HG03520 (cell line): ENCODE data around the gene DSC1.

ENCODE experiments used
- ATAC-seq: cut with Tn5 transposase; IDR thresholded peaks from one replicate; pipeline ENCODE4 v1.9.1; 2021; ENCODE audit warnings: mild to moderate bottlenecking, moderate library complexity; ENCODE audit not compliant: unreplicated experiment

Gene DSC1

DNA sequence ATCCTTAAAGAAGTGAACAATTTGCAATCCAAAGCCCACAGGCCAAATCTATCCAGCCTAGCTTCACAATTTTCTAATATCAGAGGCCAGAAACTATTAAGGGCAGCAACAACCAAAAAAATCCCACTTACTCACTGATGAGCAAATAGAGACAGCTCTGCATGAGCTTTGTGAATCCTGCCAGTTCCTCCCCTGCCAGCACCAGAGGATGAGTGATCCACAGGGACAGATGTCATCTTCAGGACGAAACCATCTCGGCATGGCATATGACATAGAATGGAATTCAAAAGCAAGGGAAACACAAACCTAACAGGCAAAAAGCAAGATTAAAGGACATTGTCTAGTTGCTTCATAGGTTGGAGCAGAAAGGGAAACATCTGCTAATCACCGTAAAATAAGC, 58.2 kb downstream of the DSC1 start:
- ATAC-seq = no peak

DNA sequence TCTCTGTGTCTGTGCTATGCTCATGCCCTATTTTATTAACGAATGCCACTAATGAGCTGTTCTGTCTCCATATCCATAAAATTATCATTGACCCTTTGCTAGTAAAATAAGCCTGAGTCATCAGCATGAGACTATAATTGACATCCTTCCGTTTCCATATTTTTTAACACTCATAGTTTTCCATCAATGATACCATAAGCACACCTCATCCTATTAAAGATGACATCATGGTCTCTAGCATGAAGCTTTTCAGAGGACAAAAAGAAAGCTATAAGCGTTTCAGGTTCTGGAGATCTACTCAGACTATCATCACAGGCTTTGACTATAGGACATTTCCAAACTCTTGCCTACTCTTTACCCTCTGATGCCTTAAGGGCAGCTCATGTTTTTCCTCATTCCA, 59.2 kb downstream of the DSC1 start:
- ATAC-seq = no peak

- ATAC-seq = no peak
These were observed 59.7 kb downstream of the DSC1 start for GRCh38 chr18:31102941-31103340.

DNA sequence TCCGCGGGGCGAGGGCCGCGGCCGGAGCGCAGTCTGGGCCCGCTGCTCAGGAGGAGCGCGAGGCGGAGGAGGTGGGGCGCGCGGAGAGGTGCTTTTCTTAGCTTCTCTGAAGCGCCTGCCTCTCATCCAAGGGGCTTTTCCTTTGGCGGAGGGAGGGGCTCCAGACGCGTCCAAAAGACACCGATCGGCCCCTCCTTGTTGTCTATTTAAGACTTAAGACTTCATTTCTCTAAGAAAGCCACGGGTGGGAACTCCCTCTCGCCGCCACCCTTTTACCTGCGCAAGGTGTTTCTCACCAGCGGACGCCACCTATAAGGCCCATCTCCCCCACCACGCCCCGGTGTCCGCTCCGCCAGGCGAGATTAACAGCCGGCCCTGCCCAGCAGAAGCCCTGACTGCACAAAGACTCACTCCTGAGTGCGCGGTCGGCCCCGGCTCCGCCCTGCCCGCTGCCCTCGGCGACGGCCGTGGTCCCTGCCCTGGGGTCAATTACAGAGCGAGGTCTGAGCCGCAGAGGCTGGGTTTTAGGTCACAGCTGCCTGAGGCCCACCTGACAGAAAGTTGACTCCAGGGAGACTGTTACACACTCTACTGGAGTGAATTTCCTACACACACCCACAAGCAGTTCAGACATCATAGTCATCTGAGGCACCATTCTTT, 60.5 kb downstream of the DSC1 start, which contains the start of gene DSC2:
Gene DSC2, minus strand, starts transcription at position 397 of the 660 bp plus-strand sequence. CDS start 450 bp downstream, outside the sequence.
- no peak for ATAC-seq

GRCh38 chr18:31101183-31102024, 61.3 kb downstream of the DSC1 start:
- ATAC-seq = no peak

DNA sequence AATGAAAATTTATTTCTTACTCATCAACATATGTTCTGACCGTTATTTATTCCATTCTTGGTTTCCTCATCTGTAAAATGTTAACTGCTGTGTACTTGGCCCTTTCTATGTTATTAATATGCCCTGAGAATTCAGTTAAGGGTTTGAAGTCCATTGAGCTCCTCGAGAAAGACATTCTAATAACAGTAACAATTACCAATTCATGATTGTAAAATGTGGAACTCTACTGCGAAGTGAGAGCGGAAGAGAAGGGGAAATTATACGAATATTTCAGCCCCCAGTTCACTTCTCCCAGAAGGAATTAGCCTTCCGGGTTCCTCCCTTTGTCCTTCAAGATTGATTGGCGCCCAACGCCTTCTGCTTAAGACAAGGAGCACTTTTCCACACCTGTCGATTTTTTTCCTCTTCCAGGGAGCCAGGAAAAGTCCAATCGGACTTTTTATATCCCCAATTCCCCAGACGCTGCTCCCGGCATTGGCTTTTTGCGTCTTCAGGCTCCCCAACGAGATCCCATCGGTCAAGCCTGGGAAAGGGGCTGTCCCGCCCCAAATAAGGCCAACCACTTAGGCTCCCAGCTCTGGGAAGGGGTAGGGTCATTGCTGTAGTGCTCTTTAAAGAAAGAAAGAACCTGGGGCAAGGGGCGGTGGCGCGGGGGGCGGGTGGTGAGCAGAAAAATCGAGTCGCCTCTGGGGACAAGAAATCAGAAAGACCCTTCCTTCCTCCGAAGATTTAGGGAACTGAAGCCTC, 62.0 kb downstream of the DSC1 start:
- no peak for ATAC-seq

DNA sequence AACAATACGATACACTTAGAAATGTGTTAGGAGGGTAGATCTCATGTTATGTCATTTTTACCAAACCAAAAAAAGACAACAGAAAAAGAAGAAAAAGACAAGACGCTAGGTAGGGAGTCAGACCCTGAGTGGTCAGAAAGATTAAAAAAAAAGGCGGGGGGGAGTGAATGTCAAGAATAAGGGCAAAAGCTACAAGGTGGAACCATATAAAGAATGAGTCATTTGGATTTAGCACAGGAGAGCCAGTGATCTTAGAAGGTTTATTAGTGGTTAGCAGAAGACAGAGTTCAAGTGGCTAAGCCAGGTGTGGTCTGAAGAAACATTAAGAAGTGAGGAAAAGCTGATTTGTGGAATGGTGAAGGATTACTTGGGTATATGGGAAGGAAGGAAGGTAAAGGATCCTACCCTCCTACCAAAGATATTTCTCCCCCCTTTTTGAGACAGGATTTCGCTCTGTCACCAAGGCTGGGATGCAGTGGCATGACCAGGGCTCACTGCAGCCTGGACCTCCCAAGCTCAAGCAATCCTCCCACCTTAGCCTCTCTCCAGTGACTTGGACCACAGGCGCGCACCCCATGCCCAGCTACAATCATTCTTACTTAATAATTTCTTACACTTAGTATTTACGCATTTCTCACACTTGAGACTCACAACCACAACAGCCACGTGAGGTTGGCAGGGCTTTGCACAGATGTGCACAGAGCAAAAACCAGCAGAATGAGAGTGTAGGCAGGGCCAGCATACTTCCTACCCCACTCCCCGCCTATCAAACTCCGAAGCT, 63.0 kb downstream of the DSC1 start:
- ATAC-seq = no peak

DNA sequence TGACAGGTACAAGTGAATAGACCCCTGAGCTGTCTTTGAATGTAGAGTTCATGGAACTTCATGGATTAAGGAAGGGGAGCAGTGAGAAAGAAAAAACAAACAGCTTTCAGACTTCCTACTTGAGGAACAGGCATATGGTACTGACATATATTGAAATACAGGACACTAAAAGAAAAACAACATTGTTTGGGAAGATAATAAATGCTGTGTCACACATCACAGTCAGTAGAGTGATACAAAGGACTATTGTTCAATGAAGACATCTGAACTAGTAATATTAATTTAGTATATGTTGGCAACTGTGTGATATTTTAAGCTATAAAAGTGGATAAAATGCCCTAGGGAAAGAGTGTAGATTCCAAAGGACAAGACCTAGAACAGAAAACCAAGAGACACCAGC, 63.8 kb downstream of the DSC1 start:
- ATAC-seq = no peak

DNA sequence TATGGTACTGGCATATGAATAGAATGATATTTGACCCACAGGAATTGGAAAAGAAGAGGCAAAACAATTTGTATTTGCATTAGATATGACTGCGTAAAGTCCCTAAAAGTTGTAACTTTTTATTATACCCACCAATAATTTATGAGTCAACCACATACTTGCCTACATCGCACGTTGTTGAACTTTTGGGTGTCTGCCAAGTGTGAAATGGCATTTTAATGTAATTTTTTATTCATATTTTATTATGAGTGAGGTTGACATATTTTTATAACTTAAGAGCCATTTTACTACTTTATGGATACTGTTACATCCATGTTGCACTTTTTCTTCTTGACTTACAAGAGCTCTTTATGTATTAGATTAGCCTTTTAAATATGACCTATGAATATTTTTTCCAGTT, 65.0 kb downstream of the DSC1 start:
- ATAC-seq = no peak

DNA sequence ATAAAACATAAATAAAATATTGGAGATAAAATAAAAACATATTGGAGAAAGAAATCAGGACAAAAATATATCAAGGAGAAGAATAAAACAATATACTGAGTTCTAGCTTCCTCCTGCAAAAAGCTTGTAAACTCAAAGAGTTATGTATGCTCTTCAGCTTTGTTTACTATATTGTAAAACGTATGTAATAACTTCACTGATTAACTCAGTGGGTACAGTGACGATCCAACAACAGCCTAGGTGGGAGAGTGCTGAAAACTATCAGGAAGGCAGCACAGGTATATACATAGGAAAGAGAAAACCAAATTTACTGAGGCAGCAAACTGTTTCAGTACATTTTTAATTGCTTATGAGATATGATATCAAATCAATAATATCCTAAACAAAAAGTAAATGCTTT, 68.8 kb downstream of the DSC1 start:
- no peak for ATAC-seq

DNA sequence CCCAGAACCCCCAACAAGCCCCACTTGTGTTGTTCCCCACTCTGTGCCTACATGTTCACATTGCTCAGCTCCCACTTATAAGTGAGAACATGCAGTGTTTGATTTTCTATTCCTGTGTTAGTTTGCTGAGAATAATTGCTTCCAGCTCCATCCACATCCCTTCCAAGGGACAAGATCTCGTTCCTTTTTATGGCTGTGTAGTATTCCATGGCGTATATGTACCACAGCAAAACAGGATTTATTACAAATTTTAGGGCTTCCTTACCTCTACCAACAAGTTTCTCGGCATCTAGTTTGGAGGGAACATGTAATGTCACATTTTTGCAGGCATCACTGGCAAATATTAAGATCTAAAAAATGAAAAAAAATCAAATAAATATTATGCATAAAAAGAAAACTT, 69.4 kb downstream of the DSC1 start:
- no peak for ATAC-seq

DNA sequence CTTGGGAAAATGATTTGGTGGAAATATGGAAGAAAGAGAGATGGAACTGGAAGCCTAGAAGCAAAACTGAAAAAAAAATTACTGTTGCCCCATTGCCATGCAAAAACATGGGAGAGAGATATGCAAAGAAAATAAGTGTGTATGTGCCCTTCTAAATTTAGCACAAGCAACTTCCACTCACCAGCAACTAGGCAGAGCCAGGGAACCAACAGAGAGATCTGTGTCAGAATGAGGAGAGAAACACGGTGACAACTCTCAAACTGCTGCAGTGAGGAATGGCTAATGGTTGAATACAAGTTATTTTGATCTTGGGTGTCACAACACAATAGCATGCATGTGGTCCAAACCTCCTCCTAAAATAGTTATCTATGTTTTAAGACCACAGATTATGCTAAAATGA, 71.3 kb downstream of the DSC1 start:
- ATAC-seq = no peak

DNA sequence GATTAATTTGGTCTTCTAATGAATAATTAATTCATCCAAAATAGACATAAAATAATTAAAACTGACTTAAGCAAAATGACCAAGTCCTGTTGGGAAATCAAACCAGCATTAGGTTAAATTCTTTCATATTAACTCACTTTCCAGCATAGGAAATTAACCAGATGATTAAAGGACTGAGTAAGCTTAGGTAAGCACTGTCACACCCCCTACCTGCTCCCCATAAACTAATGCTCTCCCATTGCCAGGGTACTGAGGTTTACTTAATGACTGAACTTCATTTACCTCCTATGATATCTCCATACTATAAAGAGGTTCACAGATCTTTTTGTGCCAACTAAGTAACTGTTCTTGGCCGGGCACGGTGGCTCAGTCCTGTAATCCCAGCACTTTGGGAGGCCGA, 74.1 kb downstream of the DSC1 start:
- ATAC-seq = no peak

GRCh38 chr18:31079973-31080372, 82.7 kb downstream of the DSC1 start:
- ATAC-seq = no peak
